HUES48 (cell line): ENCODE data around the gene CRABP1.

Experiments
- H3K27ac ChIP-seq: one replicate; pipeline ENCODE4 v1.7.0; 2013; ENCODE audit warnings: low read depth, low read length, inconsistent platforms
- H3K27me3 ChIP-seq: 2 replicates; pipeline ENCODE4 v1.6.1; 2013; ENCODE audit warnings: mild to moderate bottlenecking, low read length; ENCODE audit not compliant: control insufficient read depth, insufficient read depth
- H3K36me3 ChIP-seq: 2 replicates; pipeline ENCODE4 v1.6.1; 2013; ENCODE audit warnings: low read length; ENCODE audit not compliant: control insufficient read depth, insufficient read depth
- H3K4me1 ChIP-seq: 2 replicates; pipeline ENCODE4 v1.6.1; 2013; ENCODE audit warnings: mild to moderate bottlenecking, low read length; ENCODE audit not compliant: control insufficient read depth, insufficient read depth
- H3K4me3 ChIP-seq: 2 replicates; pipeline ENCODE4 v1.5.1; 2013; ENCODE audit warnings: mild to moderate bottlenecking, low read depth, low read length
- H3K9ac ChIP-seq: 2 replicates; pipeline ENCODE4 v1.6.1; 2013; ENCODE audit warnings: mild to moderate bottlenecking, low read depth, low read length, moderate library complexity
- H3K9me3 ChIP-seq: 2 replicates; pipeline ENCODE4 v1.6.1; 2013; ENCODE audit warnings: low read length; ENCODE audit not compliant: control insufficient read depth, insufficient read depth

Gene CRABP1

GRCh38 chr15:78350058-78350457 is 9.9 kb downstream of the CRABP1 start:
- H3K27me3 ChIP-seq: no peaks in the 10 kb centered on the region
- peaks cover 37% of the 10 kb centered on the region for H3K36me3 ChIP-seq
- H3K9ac ChIP-seq: no peak overlapping the region
- H3K9me3 ChIP-seq: no peaks in the 10 kb centered on the region
- H3K4me3 ChIP-seq: no peak overlapping the region
- no peaks in the 10 kb centered on the region; the same call in 1 of the 2 replicates for H3K4me1 ChIP-seq
- H3K27ac ChIP-seq: no peak overlapping the region

DNA sequence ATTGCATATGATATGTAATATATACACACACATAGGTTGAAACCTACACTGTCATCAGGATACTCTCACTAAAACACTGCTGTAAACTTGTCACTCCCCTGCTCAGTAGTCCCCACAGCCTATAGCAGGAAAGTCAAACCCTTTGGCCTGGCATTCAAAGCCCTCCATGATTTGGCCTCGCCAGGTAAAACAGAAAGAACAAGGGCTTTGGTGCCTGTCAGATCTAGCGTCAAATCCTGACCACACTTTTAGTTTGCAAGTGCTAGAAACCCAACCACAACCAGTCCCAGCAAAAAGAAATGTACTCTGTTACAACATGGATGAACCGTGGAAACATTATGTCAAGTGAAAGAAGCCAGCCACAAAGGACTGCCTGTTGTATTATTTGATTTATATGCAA is 11.4 kb downstream of the CRABP1 start:
- no peak overlapping the region for H3K4me3 ChIP-seq
- H3K27me3 ChIP-seq: no peaks in the 10 kb centered on the region
- no peaks in the 10 kb centered on the region for H3K9me3 ChIP-seq
- peaks cover 23% of the 10 kb centered on the region for H3K36me3 ChIP-seq
- H3K4me1 ChIP-seq: no peaks in the 10 kb centered on the region; the same call in 1 of the 2 replicates
- H3K9ac ChIP-seq: no peak overlapping the region
- no peak overlapping the region for H3K27ac ChIP-seq

DNA sequence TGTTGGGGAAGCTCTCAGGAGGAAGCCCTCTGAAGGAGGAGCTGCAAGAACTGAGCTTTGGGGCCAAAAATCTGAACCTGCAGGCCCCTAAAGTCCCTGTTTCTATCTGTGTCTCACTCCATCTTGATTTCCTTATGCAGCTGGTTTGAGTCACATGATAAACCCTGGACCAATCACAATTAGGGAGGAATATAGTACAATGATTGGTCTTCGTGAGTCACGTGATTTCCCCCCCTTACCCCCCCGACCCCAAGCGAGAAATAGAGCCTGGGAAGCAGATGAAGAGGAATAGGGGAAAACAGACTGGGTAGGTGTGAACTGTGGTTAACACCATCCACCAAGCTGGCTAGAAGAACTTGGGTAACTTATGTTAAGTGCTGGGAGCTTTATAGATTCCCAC is 12.9 kb downstream of the CRABP1 start:
- no peak overlapping the region for H3K9ac ChIP-seq
- H3K27me3 ChIP-seq: no peaks in the 10 kb centered on the region
- no peak overlapping the region for H3K27ac ChIP-seq
- no peak overlapping the region for H3K4me3 ChIP-seq
- H3K9me3 ChIP-seq: no peaks in the 10 kb centered on the region
- peaks cover 3% of the 10 kb centered on the region; the same call in 1 of the 2 replicates for H3K4me1 ChIP-seq
- H3K36me3 ChIP-seq: peaks cover 8% of the 10 kb centered on the region

DNA sequence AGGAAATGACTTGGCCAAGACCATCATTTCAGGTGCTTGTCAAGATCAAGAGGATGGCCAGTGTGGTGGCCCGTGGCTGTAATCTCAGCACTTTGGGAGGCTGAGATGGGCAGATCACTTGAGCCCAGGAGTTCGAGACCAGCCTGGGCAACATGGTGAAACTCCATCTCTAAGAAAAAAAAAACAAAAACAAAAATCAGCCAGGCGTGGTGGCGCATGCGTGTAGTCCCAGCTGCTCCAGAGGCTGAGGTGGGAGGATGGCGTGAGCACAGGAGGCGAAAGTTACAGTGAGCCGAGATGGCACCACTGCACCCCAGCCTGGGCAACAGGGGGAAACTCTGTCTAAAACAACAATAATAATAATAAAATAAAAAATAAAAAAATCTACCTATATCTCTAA is 15.0 kb downstream of the CRABP1 start:
- H3K36me3 ChIP-seq: no peaks in the 10 kb centered on the region
- H3K9me3 ChIP-seq: no peaks in the 10 kb centered on the region
- H3K4me1 ChIP-seq: peaks cover 19% of the 10 kb centered on the region
- no peaks in the 10 kb centered on the region for H3K27me3 ChIP-seq
- H3K4me3 ChIP-seq: no peak overlapping the region
- no peak overlapping the region for H3K27ac ChIP-seq
- no peak overlapping the region for H3K9ac ChIP-seq

GRCh38 chr15:78358102-78358870 is 18.1 kb downstream of the CRABP1 start:
- H3K27me3 ChIP-seq: no peaks in the 10 kb centered on the region
- H3K4me3 ChIP-seq: no peak overlapping the region
- no peak overlapping the region for H3K27ac ChIP-seq
- peaks cover 19% of the 10 kb centered on the region for H3K4me1 ChIP-seq
- no peaks in the 10 kb centered on the region for H3K9me3 ChIP-seq
- no peak overlapping the region for H3K9ac ChIP-seq
- H3K36me3 ChIP-seq: no peaks in the 10 kb centered on the region

DNA sequence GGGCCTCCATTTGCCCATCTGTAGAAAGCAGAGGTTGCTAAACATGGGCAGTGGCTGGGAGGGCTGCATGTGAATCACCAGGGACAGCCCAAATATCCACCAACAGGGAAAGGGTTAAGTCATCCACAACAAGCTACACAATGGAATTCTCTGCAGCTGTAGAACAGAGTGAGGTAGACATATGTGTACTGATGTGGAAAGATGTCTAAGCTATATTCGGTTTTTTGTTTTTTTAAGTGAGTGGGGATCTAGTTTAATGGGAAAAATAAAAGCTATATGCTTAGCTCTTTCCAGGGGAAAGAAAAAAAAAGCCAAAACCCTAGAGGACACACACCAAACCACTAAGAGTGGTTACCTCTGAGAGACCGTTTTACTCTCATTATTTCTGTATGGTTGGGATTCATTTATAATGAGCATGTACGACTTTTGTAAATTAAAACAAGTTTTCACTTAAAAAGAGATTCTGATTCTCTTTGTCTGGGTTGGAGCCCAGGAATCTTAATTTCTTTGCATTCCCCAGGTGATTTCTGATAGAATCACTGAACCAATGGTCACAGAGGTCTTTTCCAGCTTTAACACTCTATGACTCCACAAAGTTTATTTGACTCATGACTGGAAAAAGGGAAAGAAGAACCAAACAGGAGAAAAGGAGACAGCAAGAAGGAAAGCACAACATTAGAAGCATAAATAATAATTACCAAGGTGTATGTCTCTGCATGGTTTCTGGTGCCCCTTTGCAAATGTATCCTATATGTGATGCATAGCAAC is 19.1 kb downstream of the CRABP1 start:
- Histone ChIP-seq H3K9ac (no peak overlapping the region), H3K4me3 (no peak overlapping the region), H3K4me1 (peaks cover 19% of the 10 kb centered on the region), H3K27ac (no peak overlapping the region), H3K9me3 (no peaks in the 10 kb centered on the region), H3K36me3 (no peaks in the 10 kb centered on the region), H3K27me3 (no peaks in the 10 kb centered on the region)

DNA sequence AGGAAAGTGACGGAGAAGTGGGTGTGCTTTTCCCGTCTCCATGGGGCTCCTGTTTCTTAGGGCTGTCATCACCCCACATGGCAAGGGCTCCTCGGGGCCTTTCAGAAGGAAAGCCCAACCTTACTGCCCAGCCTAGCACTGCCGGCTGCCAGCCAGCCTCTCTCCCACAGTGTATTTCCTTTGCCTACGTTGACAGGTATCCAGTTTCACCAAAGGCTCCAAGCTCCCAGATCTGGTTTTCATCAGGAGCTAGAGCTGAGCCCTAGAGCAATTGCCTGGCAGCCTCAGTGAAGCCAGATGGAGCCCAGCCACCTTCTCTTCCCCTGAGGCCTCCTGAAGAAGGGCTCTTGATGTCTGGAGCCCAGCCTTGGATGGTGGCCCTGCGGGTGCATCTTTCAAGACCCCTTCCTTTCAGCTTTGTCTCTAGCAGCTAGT is 20.2 kb downstream of the CRABP1 start:
- Histone ChIP-seq H3K9me3 (no peaks in the 10 kb centered on the region), H3K4me1 (peaks cover 19% of the 10 kb centered on the region), H3K4me3 (no peak overlapping the region), H3K36me3 (no peaks in the 10 kb centered on the region), H3K27ac (no peak overlapping the region), H3K27me3 (no peaks in the 10 kb centered on the region), H3K9ac (no peak overlapping the region)

- no peaks in the 10 kb centered on the region for H3K9me3 ChIP-seq
- H3K4me1 ChIP-seq: peaks cover 19% of the 10 kb centered on the region
- no peak overlapping the region for H3K9ac ChIP-seq
- no peaks in the 10 kb centered on the region for H3K36me3 ChIP-seq
- no peaks in the 10 kb centered on the region for H3K27me3 ChIP-seq
- no peak overlapping the region for H3K4me3 ChIP-seq
- no peak overlapping the region for H3K27ac ChIP-seq
These were observed 21.0 kb downstream of the CRABP1 start for GRCh38 chr15:78360958-78361718.

GRCh38 chr15:78361771-78362506 is 21.8 kb downstream of the CRABP1 start:
- no peak overlapping the region for H3K27ac ChIP-seq
- no peaks in the 10 kb centered on the region for H3K9me3 ChIP-seq
- peaks cover 19% of the 10 kb centered on the region for H3K4me1 ChIP-seq
- H3K27me3 ChIP-seq: no peaks in the 10 kb centered on the region
- no peaks in the 10 kb centered on the region for H3K36me3 ChIP-seq
- no peak overlapping the region for H3K4me3 ChIP-seq
- no peak overlapping the region for H3K9ac ChIP-seq

GRCh38 chr15:78362716-78363380 is 22.7 kb downstream of the CRABP1 start:
- Histone ChIP-seq H3K27me3 (no peaks in the 10 kb centered on the region), H3K4me3 (no peak overlapping the region), H3K4me1 (peaks cover 18% of the 10 kb centered on the region), H3K9me3 (no peaks in the 10 kb centered on the region), H3K9ac (no peak overlapping the region), H3K27ac (no peak overlapping the region), H3K36me3 (no peaks in the 10 kb centered on the region)
